VCaP (cell line): ENCODE results near the gene TPRX1.
"Not testable (repeated sequence)": the region's sequence is repeated elsewhere in the genome, so short reads cannot be mapped to it uniquely, and the experiment has no call there.

Experiments
- H3K27ac ChIP-seq: fragments of 450-650 bp; 2 replicates; pipeline ENCODE4 v1.5.1; 2017
- CTCF ChIP-seq: fragments of 450-650 bp; conservative IDR thresholded peaks from 2 replicates; pipeline ENCODE4 v1.5.1; 2017; ENCODE audit warnings: mild to moderate bottlenecking, moderate library complexity

Gene TPRX1

GRCh38 chr19:47781590-47782262, 22.6 kb downstream of the TPRX1 start:
- no peak overlapping the region for H3K27ac ChIP-seq
- TF ChIP-seq CTCF: no peak

GRCh38 chr19:47780215-47780551, 24.2 kb downstream of the TPRX1 start:
- no peak for TF ChIP-seq CTCF

GRCh38 chr19:47779524-47780214, 24.7 kb downstream of the TPRX1 start:
- H3K27ac ChIP-seq: peak overlapping the region; percentile 99; the same call in 1 of the 2 replicates
- TF ChIP-seq CTCF: no peak

More at GRCh38 chr19:47780215-47780551, 24.2 kb downstream of the TPRX1 start:
- peak overlapping the region; percentile 99; the same call in 1 of the 2 replicates for H3K27ac ChIP-seq

GRCh38 chr19:47778954-47779351, 25.4 kb downstream of the TPRX1 start:
- peak overlapping the region; percentile 99 for H3K27ac ChIP-seq
- no peak for TF ChIP-seq CTCF

- peak within 1 kb of the TSS; percentile 99 for H3K27ac ChIP-seq
- no peak for TF ChIP-seq CTCF
Measured at GRCh38 chr19:47778049-47778953, 26.1 kb downstream of the TPRX1 start, which contains the start of gene SELENOW. SELENOW (plus strand) TSS chr19:47778703; CDS start chr19:47778786, 83 bp downstream.

GRCh38 chr19:47777245-47778048, 26.9 kb downstream of the TPRX1 start:
- peak overlapping the region; percentile 99 for H3K27ac ChIP-seq

GRCh38 chr19:47776568-47776967, 27.8 kb downstream of the TPRX1 start:
- peak overlapping the region; percentile 18; the same call in 1 of the 2 replicates for H3K27ac ChIP-seq
- no peak for TF ChIP-seq CTCF

- not testable (repeated sequence) for H3K27ac ChIP-seq
Measured at GRCh38 chr19:47771291-47771690, 33.1 kb downstream of the TPRX1 start.
